ENCODE results near the gene MAP2K7.
"Not testable (repeated sequence)": the region's sequence is repeated elsewhere in the genome, so short reads cannot be mapped to it uniquely, and the experiment has no call there.

Gene MAP2K7

GRCh38 chr19:7920519-7921301, 17.0 kb downstream of the MAP2K7 start:
- ATAC-seq, result peak; percentile 55 to 58

- ATAC-seq, result no peak
Observed at GRCh38 chr19:7921302-7921966, 17.8 kb downstream of the MAP2K7 start.

GRCh38 chr19:7921967-7922835, 18.5 kb downstream of the MAP2K7 start:
- ATAC-seq, result no peak

- no peak for ATAC-seq
Observed at GRCh38 chr19:7922836-7923195, 19.1 kb downstream of the MAP2K7 start.

GRCh38 chr19:7923295-7924191, 19.9 kb downstream of the MAP2K7 start:
- no peak for ATAC-seq

GRCh38 chr19:7924241-7924640, 20.6 kb downstream of the MAP2K7 start:
- no peak for ATAC-seq

- no peak for ATAC-seq
Observed at GRCh38 chr19:7924651-7925170, 21.0 kb downstream of the MAP2K7 start.

GRCh38 chr19:7925171-7925851, 21.6 kb downstream of the MAP2K7 start:
- peak; percentile 42 to 45 for ATAC-seq

GRCh38 chr19:7926021-7926726, 22.5 kb downstream of the MAP2K7 start, which contains the start of gene CTXN1:
CTXN1 (minus strand) TSS chr19:7926135; CDS start chr19:7925538, 597 bp downstream.
- ATAC-seq, result peak; percentile 49 to 58

GRCh38 chr19:7926727-7927604, 23.3 kb downstream of the MAP2K7 start:
- no peak for ATAC-seq

- no peak for ATAC-seq
Observed at GRCh38 chr19:7927605-7928333, 24.1 kb downstream of the MAP2K7 start.

- no peak for ATAC-seq
Observed at GRCh38 chr19:7928334-7928706, 24.6 kb downstream of the MAP2K7 start.

- peak; percentile 27 to 37 for ATAC-seq
Observed at GRCh38 chr19:7928741-7929701, 25.3 kb downstream of the MAP2K7 start.

GRCh38 chr19:7930030-7930429, 26.4 kb downstream of the MAP2K7 start:
- ATAC-seq, result not testable (repeated sequence)

GRCh38 chr19:7930765-7931164, 27.1 kb downstream of the MAP2K7 start:
- ATAC-seq, result no peak

GRCh38 chr19:7931221-7932061, 27.8 kb downstream of the MAP2K7 start:
- no peak for ATAC-seq

Data from activated CD4-positive, CD25-positive, alpha-beta regulatory T cell treated with anti-CD3 and anti-CD28 coated beads, Interleukin-2, amount 50 U/mL, for 24 hours (primary cell).